Karpas-422 (cell line): Measurements from ENCODE around the gene RPH3AL. TPM values are rescaled to one million over a fixed set of nuclear protein-coding genes. Genes with fewer than 3 reads are reported as not detected.
A peak's percentile ranks its signal among the peaks of the same experiment; 100 is the strongest.

Source experiments
- DNase-seq: peaks from one replicate; pipeline ENCODE4 v3.0.0-alpha.2; 2015
- H2AFZ ChIP-seq: fragments of 200-600 bp; sonication (generic); 2 replicates; pipeline ENCODE4 v1.6.1; 2014; ENCODE audit warnings: antibody characterized with exemption, low read length, mixed read lengths
- H3K27ac ChIP-seq: fragments of 200-600 bp; sonication (generic); 2 replicates; pipeline ENCODE4 v1.5.1; 2014; ENCODE audit warnings: mild to moderate bottlenecking, low read length, moderate library complexity
- H3K27me3 ChIP-seq: fragments of 200-600 bp; sonication (generic); 2 replicates; pipeline ENCODE4 v1.6.1; 2014; ENCODE audit warnings: low read length, mixed read lengths
- H3K36me3 ChIP-seq: fragments of 200-600 bp; sonication (generic); 2 replicates; pipeline ENCODE4 v1.6.1; 2014; ENCODE audit warnings: low read length, mixed read lengths; ENCODE audit not compliant: insufficient read depth
- H3K4me1 ChIP-seq: fragments of 200-600 bp; sonication (generic); 2 replicates; pipeline ENCODE4 v1.6.1; 2014; ENCODE audit warnings: mild to moderate bottlenecking, low read length, mixed read lengths
- H3K4me2 ChIP-seq: fragments of 200-600 bp; sonication (generic); 2 replicates; pipeline ENCODE4 v1.6.1; 2014; ENCODE audit warnings: low read length, low read depth, mild to moderate bottlenecking; ENCODE audit not compliant: poor library complexity, severe bottlenecking
- H3K4me3 ChIP-seq: fragments of 200-600 bp; sonication (generic); 2 replicates; pipeline ENCODE4 v1.5.1; 2014; ENCODE audit warnings: mild to moderate bottlenecking, antibody characterized with exemption, low read length, mixed read lengths
- H3K79me2 ChIP-seq: fragments of 200-600 bp; sonication (generic); 2 replicates; pipeline ENCODE4 v1.6.1; 2014; ENCODE audit warnings: mild to moderate bottlenecking, low read length, mixed read lengths
- H3K9ac ChIP-seq: fragments of 200-600 bp; sonication (generic); 2 replicates; pipeline ENCODE4 v1.6.0; 2014; ENCODE audit warnings: low read length
- H3K9me2 ChIP-seq: fragments of 200-600 bp; sonication (generic), shearing (Covaris generic); replicated peaks from 2 replicates; pipeline ENCODE4 v1.6.0; 2014; ENCODE audit warnings: mild to moderate bottlenecking, low read length, moderate library complexity; ENCODE audit not compliant: insufficient read depth
- H3K9me3 ChIP-seq: fragments of 300-700, 200-600 bp; sonication (generic); 2 replicates; pipeline ENCODE4 v1.6.1; 2014; ENCODE audit warnings: low read length, mixed read lengths
- H4K20me1 ChIP-seq: fragments of 200-600 bp; sonication (generic); 2 replicates; pipeline ENCODE4 v1.6.1; 2014; ENCODE audit warnings: mild to moderate bottlenecking, antibody characterized with exemption, low read length, low read depth; ENCODE audit not compliant: insufficient read depth
- total RNA-seq: library from RNA; depleted of rRNA; stranded (reverse); fragments of >200 nt; shearing (Covaris generic); gene quantifications from 2 replicates; pipeline ENCODE4 v1.2.3, GENCODE V29; 2014; ENCODE audit warnings: low replicate concordance

Gene RPH3AL
- total RNA-seq, 1 experiment from 2014 or later: not detected

GRCh38 chr17:332558-333322, 19.9 kb downstream of the RPH3AL start:
- DNase-seq: peak; percentile 33
- H2AFZ ChIP-seq: no peak overlapping the region
- no peaks in the 10 kb centered on the region for H3K36me3 ChIP-seq
- H3K4me1 ChIP-seq: peaks cover 4% of the 10 kb centered on the region
- no peak overlapping the region for H3K9ac ChIP-seq
- no peaks in the 10 kb centered on the region for H3K9me3 ChIP-seq
- H3K4me3 ChIP-seq: no peak overlapping the region
- H3K27ac ChIP-seq: no peak overlapping the region
- no peaks in the 10 kb centered on the region for H4K20me1 ChIP-seq
- no peaks in the 10 kb centered on the region for H3K27me3 ChIP-seq
- H3K79me2 ChIP-seq: no peaks in the 10 kb centered on the region
- H3K9me2 ChIP-seq: no peaks in the 10 kb centered on the region
- no peak overlapping the region for H3K4me2 ChIP-seq

DNA sequence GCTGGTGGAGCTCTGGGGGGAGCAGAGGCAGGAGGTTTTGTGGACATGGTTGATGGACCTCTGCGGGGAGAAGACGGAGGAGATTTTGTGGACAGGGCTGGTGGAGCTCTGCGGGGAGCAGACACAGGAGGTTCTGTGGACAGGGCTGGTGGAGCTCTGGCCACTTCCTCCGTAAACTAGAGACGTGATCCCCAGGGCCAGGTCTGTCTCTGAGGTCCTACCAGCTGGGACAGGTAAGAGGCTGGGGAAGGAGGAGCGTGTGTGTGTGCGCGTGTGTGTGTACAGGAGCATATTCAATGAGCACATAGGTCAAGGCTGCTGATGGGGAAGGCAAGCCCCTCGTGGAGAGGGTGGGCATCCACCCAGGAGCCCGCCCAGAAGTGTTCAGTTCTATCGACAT, 20.6 kb downstream of the RPH3AL start:
- Histone ChIP-seq H4K20me1 (no peaks in the 10 kb centered on the region), H3K9me3 (no peaks in the 10 kb centered on the region), H3K4me2 (no peak overlapping the region), H3K9me2 (no peaks in the 10 kb centered on the region), H3K4me1 (no peaks in the 10 kb centered on the region), H2AFZ (no peak overlapping the region), H3K27me3 (no peaks in the 10 kb centered on the region), H3K9ac (no peak overlapping the region), H3K79me2 (no peaks in the 10 kb centered on the region), H3K36me3 (no peaks in the 10 kb centered on the region), H3K4me3 (no peak overlapping the region), H3K27ac (no peak overlapping the region)
- DNase-seq: peak; percentile 36

DNA sequence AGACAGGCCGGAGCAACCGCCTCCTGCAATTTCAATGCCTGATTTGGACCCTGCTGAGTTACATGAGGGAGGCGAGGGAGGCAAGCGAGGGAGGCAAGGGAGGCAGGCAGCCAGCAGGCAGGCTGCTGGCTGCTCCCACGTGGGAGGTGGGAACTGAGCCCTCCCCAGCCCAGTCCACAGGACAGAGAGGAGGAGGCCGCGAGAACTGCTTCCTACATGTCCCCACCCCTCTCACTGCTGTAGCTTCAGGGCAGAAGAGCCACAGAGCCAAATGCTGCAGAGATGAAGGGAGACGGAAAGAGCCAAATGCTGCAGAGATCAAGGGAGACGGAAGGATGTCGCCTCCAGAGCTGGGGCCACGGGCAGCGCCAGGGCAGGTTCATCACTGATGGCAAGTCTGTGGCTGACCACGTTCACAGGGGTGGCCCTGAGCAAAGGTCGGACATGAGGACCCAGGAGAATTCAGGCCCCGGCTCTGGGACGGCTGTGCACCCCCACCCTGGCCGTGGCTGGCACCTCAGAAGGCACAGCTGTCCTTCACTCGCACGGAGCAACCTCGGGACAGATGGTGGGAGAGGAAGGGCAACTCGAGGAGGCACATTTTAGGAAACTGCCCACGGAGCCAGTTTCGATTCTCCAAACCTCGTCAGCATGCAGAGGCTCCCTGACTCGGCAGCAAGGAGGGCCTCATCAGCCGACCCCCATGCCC, 21.5 kb downstream of the RPH3AL start:
- Histone ChIP-seq H3K4me1 (no peaks in the 10 kb centered on the region), H3K4me2 (no peak overlapping the region), H3K9me2 (no peaks in the 10 kb centered on the region), H3K27me3 (no peaks in the 10 kb centered on the region), H2AFZ (no peak overlapping the region), H3K9ac (no peak overlapping the region), H3K9me3 (no peaks in the 10 kb centered on the region), H3K4me3 (no peak overlapping the region), H4K20me1 (no peaks in the 10 kb centered on the region), H3K79me2 (no peaks in the 10 kb centered on the region), H3K27ac (no peak overlapping the region), H3K36me3 (no peaks in the 10 kb centered on the region)
- peak; percentile 23 for DNase-seq

DNA sequence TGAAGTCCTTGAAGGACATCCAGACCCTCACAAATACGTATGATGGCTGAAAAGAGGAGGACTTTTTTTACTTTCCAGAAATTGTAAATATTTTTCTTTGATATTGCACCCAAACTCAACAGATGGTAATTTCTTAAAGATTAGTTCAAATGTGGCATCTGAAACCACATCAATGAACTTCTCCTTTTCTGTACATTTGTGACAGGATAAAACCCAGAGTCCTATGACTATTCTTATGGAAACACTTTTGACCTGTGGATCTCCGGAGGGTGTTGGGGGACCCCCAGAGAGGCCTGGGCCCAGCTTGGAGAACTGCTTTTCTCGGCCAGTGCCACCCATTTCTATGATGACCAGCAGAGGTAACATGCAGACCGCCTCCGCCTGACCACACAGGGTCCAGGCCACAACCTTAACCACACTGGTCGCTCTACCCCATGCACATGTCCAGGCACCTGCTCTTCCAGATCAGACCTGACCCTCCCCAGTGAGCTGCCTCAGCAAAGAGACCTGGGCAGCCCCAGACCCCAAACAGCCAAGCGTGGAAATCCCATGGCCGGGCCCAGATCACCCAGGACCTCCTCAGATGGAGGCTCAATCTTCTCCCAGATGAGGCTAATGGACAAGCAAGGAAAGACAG, 22.7 kb downstream of the RPH3AL start:
- Histone ChIP-seq H3K9me2 (no peaks in the 10 kb centered on the region), H3K36me3 (no peaks in the 10 kb centered on the region), H3K4me3 (no peak overlapping the region), H3K27ac (no peak overlapping the region), H3K27me3 (no peaks in the 10 kb centered on the region), H3K9me3 (no peaks in the 10 kb centered on the region), H3K9ac (no peak overlapping the region), H2AFZ (no peak overlapping the region), H3K4me1 (no peaks in the 10 kb centered on the region), H3K4me2 (no peak overlapping the region), H3K79me2 (no peaks in the 10 kb centered on the region), H4K20me1 (no peaks in the 10 kb centered on the region)
- peak; percentile 33 for DNase-seq

DNA sequence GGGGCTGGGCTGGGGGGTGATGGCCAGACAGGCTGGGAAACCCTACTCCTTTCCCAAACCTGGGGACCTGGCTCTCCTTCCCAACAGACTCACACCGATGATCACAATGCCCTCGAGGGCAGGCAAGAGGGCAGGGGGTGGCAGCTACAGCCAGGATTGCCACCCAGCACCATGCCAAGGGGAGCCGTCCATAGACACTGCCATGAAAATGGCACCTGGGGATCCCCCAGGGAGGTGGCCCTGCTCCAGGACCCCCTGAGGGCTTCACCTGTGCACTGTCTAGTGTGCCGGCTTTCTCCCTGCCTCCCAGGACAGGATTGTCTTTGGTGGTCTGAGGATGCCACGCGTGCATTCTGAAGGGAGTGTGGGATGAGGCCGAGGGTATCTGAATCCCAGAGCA, 24.6 kb downstream of the RPH3AL start:
- Histone ChIP-seq H3K9me3 (no peaks in the 10 kb centered on the region), H3K79me2 (no peaks in the 10 kb centered on the region), H3K4me2 (no peak overlapping the region), H3K9ac (no peak overlapping the region), H3K27ac (no peak overlapping the region), H2AFZ (no peak overlapping the region), H3K36me3 (no peaks in the 10 kb centered on the region), H3K4me3 (no peak overlapping the region), H4K20me1 (no peaks in the 10 kb centered on the region), H3K27me3 (no peaks in the 10 kb centered on the region), H3K9me2 (no peaks in the 10 kb centered on the region), H3K4me1 (no peaks in the 10 kb centered on the region)
- DNase-seq: no peak

DNA sequence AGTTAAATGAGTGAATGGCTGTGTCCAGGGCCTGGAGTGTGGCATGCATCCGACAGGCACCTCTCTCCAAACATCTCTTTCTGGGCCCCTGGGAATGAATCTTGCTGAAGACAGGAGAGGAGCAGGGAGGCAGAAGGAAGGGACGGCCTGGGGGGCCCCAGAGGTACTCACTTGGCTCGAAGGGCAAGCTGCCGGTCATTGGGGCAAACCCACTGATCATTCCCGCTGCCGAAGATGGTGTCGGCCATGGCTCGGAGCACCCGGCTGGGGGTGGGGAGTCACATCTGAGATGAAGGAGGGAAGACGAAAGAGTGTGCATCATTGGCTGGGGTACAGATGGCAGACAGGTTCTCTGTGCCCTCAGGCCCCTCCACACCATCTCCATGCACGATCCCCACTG, 25.3 kb downstream of the RPH3AL start:
- peak; percentile 14 for DNase-seq
- H3K27me3 ChIP-seq: no peaks in the 10 kb centered on the region
- no peak overlapping the region for H3K27ac ChIP-seq

GRCh38 chr17:326010-326621, 26.5 kb downstream of the RPH3AL start:
- Histone ChIP-seq H2AFZ (no peak overlapping the region), H3K4me3 (no peak overlapping the region), H3K9ac (no peak overlapping the region), H4K20me1 (no peaks in the 10 kb centered on the region), H3K27ac (no peak overlapping the region), H3K9me2 (no peaks in the 10 kb centered on the region), H3K36me3 (no peaks in the 10 kb centered on the region), H3K27me3 (no peaks in the 10 kb centered on the region), H3K4me1 (no peaks in the 10 kb centered on the region), H3K4me2 (no peak overlapping the region), H3K9me3 (no peaks in the 10 kb centered on the region), H3K79me2 (no peaks in the 10 kb centered on the region)
- DNase-seq: peak; percentile 35

More for the DNA sequence above, 25.3 kb downstream of the RPH3AL start:
- no peak overlapping the region for H2AFZ ChIP-seq
- H3K9me2 ChIP-seq: no peaks in the 10 kb centered on the region
- no peak overlapping the region for H3K4me3 ChIP-seq
- no peak overlapping the region for H3K9ac ChIP-seq
- H3K9me3 ChIP-seq: no peaks in the 10 kb centered on the region
- no peaks in the 10 kb centered on the region for H3K36me3 ChIP-seq
- no peaks in the 10 kb centered on the region for H3K79me2 ChIP-seq
- H3K4me1 ChIP-seq: no peaks in the 10 kb centered on the region
- no peaks in the 10 kb centered on the region for H4K20me1 ChIP-seq
- H3K4me2 ChIP-seq: no peak overlapping the region
